ENCODE measurements around the gene CSAG1. TPM values are rescaled to one million over a fixed set of nuclear protein-coding genes. Genes with fewer than 3 reads are reported as not detected.
"Not testable (repeated sequence)": the region's sequence is repeated elsewhere in the genome, so short reads cannot be mapped to it uniquely, and the experiment has no call there.

The CSAG1 gene
- total RNA-seq = not detected
- long read RNA-seq = 0 reads

GRCh38 chrX:152733261-152733975, at the start of gene CSAG1, which contains the start of gene MAGEA12:
CSAG1 (minus strand) TSS chrX:152733721; CDS start chrX:152732460, 1,261 bp downstream.
MAGEA12 (plus strand) TSS chrX:152733757; CDS start chrX:152736162, 2,405 bp downstream.
- intact Hi-C loops (cut with DNase I) = no loop called here
- no peak for DNase-seq (ENCODE audit: low spot score)

- DNase-seq (ENCODE audit: low spot score); intact Hi-C loops (cut with DNase I): not testable (repeated sequence)
Observed at GRCh38 chrX:152769549-152770289, 36.2 kb upstream of the CSAG1 start, which contains the start of gene MAGEA6. MAGEA6 (minus strand) TSS chrX:152769689; CDS start chrX:152767650, 2,039 bp downstream.

GRCh38 chrX:152766562-152766961, 33.0 kb upstream of the CSAG1 start:
- DNase-seq (ENCODE audit: low spot score); intact Hi-C loops (cut with DNase I): not testable (repeated sequence)

- intact Hi-C loops (cut with DNase I); DNase-seq (ENCODE audit: low spot score): not testable (repeated sequence)
Observed at GRCh38 chrX:152761582-152761981, 28.1 kb upstream of the CSAG1 start.

DNA sequence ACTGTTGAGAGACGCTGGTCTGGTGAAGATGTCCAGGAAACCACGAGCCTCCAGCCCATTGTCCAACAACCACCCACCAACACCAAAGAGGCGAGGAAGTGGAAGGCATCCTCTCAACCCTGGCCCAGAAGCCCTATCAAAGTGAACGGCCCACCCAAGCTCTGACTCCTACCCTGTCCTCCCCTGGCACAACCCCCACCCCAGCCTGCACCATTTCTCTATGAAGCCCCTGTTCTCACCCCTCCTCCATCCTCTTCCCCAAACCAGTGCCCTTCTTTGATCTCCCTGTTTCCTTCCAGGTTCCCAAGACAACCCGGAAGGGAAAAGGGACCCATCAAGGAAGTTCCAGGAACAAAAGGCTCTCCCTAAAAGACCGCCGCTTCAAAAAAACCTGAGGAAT, 26.0 kb upstream of the CSAG1 start:
- intact Hi-C loops (cut with DNase I); DNase-seq (ENCODE audit: low spot score): not testable (repeated sequence)

DNA sequence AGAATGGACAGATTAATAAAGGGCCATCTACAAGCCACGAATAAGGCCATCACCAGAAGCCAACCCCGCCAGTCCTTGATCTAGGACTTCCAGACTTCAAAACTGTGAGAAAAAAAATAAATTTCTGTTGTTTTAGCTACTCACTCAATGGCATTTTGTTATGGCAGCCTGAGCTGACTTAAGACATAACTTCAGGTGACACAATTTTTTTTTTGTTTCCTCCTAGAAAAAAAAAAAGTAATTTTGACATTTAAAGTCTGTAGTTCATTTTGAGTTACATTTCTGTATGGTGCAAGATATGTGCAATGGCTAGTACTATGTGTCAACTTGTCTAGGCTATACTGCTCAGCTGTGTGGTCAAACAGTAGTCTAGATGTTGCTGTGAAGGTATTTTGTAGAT, 25.4 kb upstream of the CSAG1 start, which contains the start of gene CSAG3:
TSS of gene CSAG3 (plus strand) at position 301 of the 400 bp plus-strand sequence.
- DNase-seq (ENCODE audit: low spot score); intact Hi-C loops (cut with DNase I): not testable (repeated sequence)

GRCh38 chrX:152754871-152755270, 21.4 kb upstream of the CSAG1 start:
- intact Hi-C loops (cut with DNase I) = not testable (repeated sequence)

GRCh38 chrX:152753686-152754650, 20.4 kb upstream of the CSAG1 start, which contains the start of gene MAGEA2:
MAGEA2 (minus strand) TSS chrX:152753842; CDS start chrX:152751363, 2,479 bp downstream.
- DNase-seq (ENCODE audit: low spot score); intact Hi-C loops (cut with DNase I): not testable (repeated sequence)

More at GRCh38 chrX:152754871-152755270, 21.4 kb upstream of the CSAG1 start:
- not testable (repeated sequence) for DNase-seq (ENCODE audit: low spot score)

- intact Hi-C loops (cut with DNase I) = no loop called here
- DNase-seq (ENCODE audit: low spot score) = no peak
Observed at GRCh38 chrX:152738560-152738959, 5.0 kb upstream of the CSAG1 start.

GRCh38 chrX:152736528-152736927, 3.0 kb upstream of the CSAG1 start:
- intact Hi-C loops (cut with DNase I); DNase-seq (ENCODE audit: low spot score): not testable (repeated sequence)

GRCh38 chrX:152735860-152736511, 2.5 kb upstream of the CSAG1 start:
- DNase-seq (ENCODE audit: low spot score) = no peak
- intact Hi-C loops (cut with DNase I) = no loop called here

- no peak for DNase-seq (ENCODE audit: low spot score)
- intact Hi-C loops (cut with DNase I) = no loop called here
Observed at GRCh38 chrX:152735101-152735500, 1.6 kb upstream of the CSAG1 start.

GRCh38 chrX:152734143-152734858, 780 bp upstream of the CSAG1 start:
- DNase-seq (ENCODE audit: low spot score); intact Hi-C loops (cut with DNase I): not testable (repeated sequence)

GRCh38 chrX:152725409-152725808, 8.1 kb downstream of the CSAG1 start:
- DNase-seq (ENCODE audit: low spot score) = no peak

GRCh38 chrX:152713815-152714787, 19.4 kb downstream of the CSAG1 start, which contains the start of gene MAGEA2B:
MAGEA2B (plus strand) TSS chrX:152714628; CDS start chrX:152717107, 2,479 bp downstream.
- intact Hi-C loops (cut with DNase I); DNase-seq (ENCODE audit: low spot score): not testable (repeated sequence)

More at GRCh38 chrX:152725409-152725808, 8.1 kb downstream of the CSAG1 start:
- intact Hi-C loops (cut with DNase I) = no loop called here

GRCh38 chrX:152713195-152713594, 20.3 kb downstream of the CSAG1 start:
- intact Hi-C loops (cut with DNase I) = not testable (repeated sequence)

GRCh38 chrX:152709173-152709572, 24.3 kb downstream of the CSAG1 start, which contains the start of gene CSAG2:
CSAG2 (minus strand) TSS chrX:152709273; CDS start chrX:152709112, 161 bp downstream.
- intact Hi-C loops (cut with DNase I); DNase-seq (ENCODE audit: low spot score): not testable (repeated sequence)

More at GRCh38 chrX:152713195-152713594, 20.3 kb downstream of the CSAG1 start:
- DNase-seq (ENCODE audit: low spot score) = not testable (repeated sequence)

Data from cardiac septum (tissue), 1 donor.